ENCODE results near the gene ATXN10.

ATXN10 gene

GRCh38 chr22:45882881-45883810, 211.5 kb downstream of the ATXN10 start:
- no peak for DNase-seq

- DNase-seq: no peak
Measured at GRCh38 chr22:45883811-45884170, 212.2 kb downstream of the ATXN10 start.

GRCh38 chr22:45884201-45885062, 212.8 kb downstream of the ATXN10 start:
- DNase-seq: no peak

GRCh38 chr22:45885171-45885840, 213.7 kb downstream of the ATXN10 start:
- no peak for DNase-seq

GRCh38 chr22:45885941-45886395, 214.3 kb downstream of the ATXN10 start:
- DNase-seq: peak in 1 of 2 donors; percentile 14

- no peak for DNase-seq
Measured at GRCh38 chr22:45886540-45886939, 214.9 kb downstream of the ATXN10 start.

- no peak for DNase-seq
Measured at GRCh38 chr22:45887202-45888131, 215.8 kb downstream of the ATXN10 start.

- no peak for DNase-seq
Measured at GRCh38 chr22:45888221-45889092, 216.8 kb downstream of the ATXN10 start.

- no peak for DNase-seq
Measured at GRCh38 chr22:45889093-45889538, 217.5 kb downstream of the ATXN10 start.

- no peak for DNase-seq
Measured at GRCh38 chr22:45889539-45890350, 218.1 kb downstream of the ATXN10 start.

- no peak for DNase-seq
Measured at GRCh38 chr22:45890351-45890635, 218.7 kb downstream of the ATXN10 start.

GRCh38 chr22:45891021-45891421, 219.4 kb downstream of the ATXN10 start:
- DNase-seq: no peak

- DNase-seq: no peak
Measured at GRCh38 chr22:45891471-45891995, 219.9 kb downstream of the ATXN10 start.

GRCh38 chr22:45891996-45892621, 220.5 kb downstream of the ATXN10 start:
- DNase-seq: no peak

GRCh38 chr22:45892681-45893461, 221.2 kb downstream of the ATXN10 start:
- DNase-seq: no peak

- no peak for DNase-seq
Measured at GRCh38 chr22:45893516-45893915, 221.9 kb downstream of the ATXN10 start.

All from hippocampal formation (tissue), 2 donors.